Astrocyte (in vitro differentiated cells and primary cell): ENCODE data around the gene TFF2. TPM values are rescaled to one million over a fixed set of nuclear protein-coding genes. Genes with fewer than 3 reads are reported as not detected.

Experiments used
- DNase-seq: peaks from one replicate; pipeline ENCODE4 v3.0.0-alpha.2; 2010; ENCODE audit warnings: low read depth
- FAIRE-seq: peaks from 2 replicates; lab custom pipeline; 2011; peaks lifted over from hg19 to GRCh38; lab: Jason Lieb, UNC
- H2AFZ ChIP-seq: 2 replicates; pipeline ENCODE4 v1.6.0; 2012; ENCODE audit warnings: low read depth, low read length, inconsistent platforms
- H3K27ac ChIP-seq: 2 replicates; pipeline ENCODE4 v1.5.1; 2011; ENCODE audit warnings: low read depth, low read length, inconsistent platforms
- H3K27me3 ChIP-seq: 2 replicates; pipeline ENCODE4 v1.6.0; 2011; ENCODE audit warnings: low read length, inconsistent platforms; ENCODE audit not compliant: insufficient read depth
- H3K36me3 ChIP-seq: 2 replicates; pipeline ENCODE4 v1.5.1; 2011; ENCODE audit warnings: low read length, inconsistent platforms; ENCODE audit not compliant: insufficient read depth
- H3K4me1 ChIP-seq: 2 replicates; pipeline ENCODE4 v1.5.1; 2011; ENCODE audit warnings: low read length, inconsistent platforms; ENCODE audit not compliant: insufficient read depth
- H3K4me2 ChIP-seq: 2 replicates; pipeline ENCODE4 v1.6.0; 2012; ENCODE audit warnings: low read length, inconsistent platforms
- H3K4me3 ChIP-seq: 2 replicates; pipeline ENCODE4 v1.5.1; 2011; ENCODE audit warnings: low read depth, mild to moderate bottlenecking, low read length, inconsistent platforms; ENCODE audit not compliant: insufficient read depth
- H3K79me2 ChIP-seq: 2 replicates; pipeline ENCODE4 v1.6.0; 2012; ENCODE audit warnings: mild to moderate bottlenecking, low read length, inconsistent platforms; ENCODE audit not compliant: insufficient read depth
- H3K9ac ChIP-seq: 2 replicates; pipeline ENCODE4 v1.6.0; 2012; ENCODE audit warnings: mild to moderate bottlenecking, low read length, inconsistent platforms
- H3K9me3 ChIP-seq: 2 replicates; pipeline ENCODE4 v1.5.1; 2012; ENCODE audit warnings: low read depth, mild to moderate bottlenecking, low read length, inconsistent platforms; ENCODE audit not compliant: insufficient read depth
- H4K20me1 ChIP-seq: 2 replicates; pipeline ENCODE4 v1.6.0; 2012; ENCODE audit warnings: low read length, inconsistent platforms; ENCODE audit not compliant: insufficient read depth
- H3K27ac Mint-ChIP-seq: one replicate; pipeline ENCODE4 v1.8.0; 2021; ENCODE audit warnings: mild to moderate bottlenecking, mixed read lengths; ENCODE audit not compliant: unreplicated experiment
- H3K27me3 Mint-ChIP-seq: one replicate; pipeline ENCODE4 v1.8.0; 2021; ENCODE audit warnings: low read depth, mixed read lengths; ENCODE audit not compliant: unreplicated experiment
- H3K36me3 Mint-ChIP-seq: one replicate; pipeline ENCODE4 v1.8.0; 2021; ENCODE audit warnings: low read depth, mixed read lengths; ENCODE audit not compliant: unreplicated experiment
- H3K4me1 Mint-ChIP-seq: one replicate; pipeline ENCODE4 v1.8.0; 2021; ENCODE audit warnings: low read depth, mixed read lengths; ENCODE audit not compliant: unreplicated experiment
- H3K4me3 Mint-ChIP-seq: one replicate; pipeline ENCODE4 v1.8.0; 2021; ENCODE audit warnings: mild to moderate bottlenecking, moderate library complexity, mixed read lengths; ENCODE audit not compliant: unreplicated experiment
- H3K9me3 Mint-ChIP-seq: one replicate; pipeline ENCODE4 v1.8.0; 2021; ENCODE audit warnings: mild to moderate bottlenecking, mixed read lengths; ENCODE audit not compliant: unreplicated experiment
- EZH2 ChIP-seq: IDR thresholded peaks from 2 replicates; pipeline ENCODE4 v1.6.1; 2012; ENCODE audit warnings: mild to moderate bottlenecking, low read length, inconsistent platforms; ENCODE audit not compliant: insufficient read depth
- total RNA-seq: library from RNA; stranded (reverse); gene quantifications from 2 replicates; pipeline ENCODE4 v1.2.1, GENCODE V29; 2021
- TF ChIP-seq, protein P1 (sequence below): IDR thresholded peaks from 2 replicates; pipeline ENCODE4 v1.5.1; 2011; ENCODE audit warnings: low read depth, mild to moderate bottlenecking, inconsistent platforms, low read length, moderate library complexity; ENCODE audit not compliant: insufficient read depth

Gene TFF2
- total RNA-seq, 1 donor from 2014 or later = not detected

DNA sequence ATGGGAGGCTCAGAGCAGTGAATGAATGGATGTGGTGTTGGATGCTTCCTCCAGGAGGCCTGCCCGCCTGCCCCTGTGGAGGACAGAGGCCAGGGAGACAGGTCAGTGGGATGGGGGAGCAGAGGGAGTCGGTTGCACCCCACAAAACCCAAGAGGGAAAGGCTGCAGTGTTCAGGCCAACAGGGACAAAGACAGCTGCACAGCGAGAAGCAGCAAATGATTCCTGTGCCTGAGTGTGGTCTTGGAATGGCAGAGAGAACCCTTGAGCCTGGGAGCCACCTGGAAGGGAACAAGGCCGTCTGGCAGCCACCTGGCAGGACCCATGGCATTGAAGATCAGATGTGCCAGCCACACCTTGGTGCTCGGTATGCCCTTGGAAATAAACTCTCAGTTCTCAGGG lies 43.7 kb downstream of the TFF2 start:
- no peaks in the 10 kb centered on the region for H3K4me1 ChIP-seq
- H3K27ac ChIP-seq = no peak overlapping the region
- Mint-ChIP-seq H3K27me3 (peaks cover 57% of the 10 kb centered on the region), H3K36me3 (no peaks in the 10 kb centered on the region), H3K27ac (no peak overlapping the region), H3K4me1 (peaks cover 3% of the 10 kb centered on the region), H3K9me3 (no peaks in the 10 kb centered on the region), H3K4me3 (no peak overlapping the region)
- FAIRE-seq (no peak), DNase-seq (no peak)
- no peak overlapping the region for H2AFZ ChIP-seq
- no peaks in the 10 kb centered on the region for H3K79me2 ChIP-seq
- H3K27me3 ChIP-seq = peaks cover 10% of the 10 kb centered on the region
- H3K4me3 ChIP-seq = no peak overlapping the region
- H4K20me1 ChIP-seq = no peaks in the 10 kb centered on the region
- no peaks in the 10 kb centered on the region for H3K36me3 ChIP-seq
- no peak for TF ChIP-seq EZH2
- TF ChIP-seq, protein P1, sequence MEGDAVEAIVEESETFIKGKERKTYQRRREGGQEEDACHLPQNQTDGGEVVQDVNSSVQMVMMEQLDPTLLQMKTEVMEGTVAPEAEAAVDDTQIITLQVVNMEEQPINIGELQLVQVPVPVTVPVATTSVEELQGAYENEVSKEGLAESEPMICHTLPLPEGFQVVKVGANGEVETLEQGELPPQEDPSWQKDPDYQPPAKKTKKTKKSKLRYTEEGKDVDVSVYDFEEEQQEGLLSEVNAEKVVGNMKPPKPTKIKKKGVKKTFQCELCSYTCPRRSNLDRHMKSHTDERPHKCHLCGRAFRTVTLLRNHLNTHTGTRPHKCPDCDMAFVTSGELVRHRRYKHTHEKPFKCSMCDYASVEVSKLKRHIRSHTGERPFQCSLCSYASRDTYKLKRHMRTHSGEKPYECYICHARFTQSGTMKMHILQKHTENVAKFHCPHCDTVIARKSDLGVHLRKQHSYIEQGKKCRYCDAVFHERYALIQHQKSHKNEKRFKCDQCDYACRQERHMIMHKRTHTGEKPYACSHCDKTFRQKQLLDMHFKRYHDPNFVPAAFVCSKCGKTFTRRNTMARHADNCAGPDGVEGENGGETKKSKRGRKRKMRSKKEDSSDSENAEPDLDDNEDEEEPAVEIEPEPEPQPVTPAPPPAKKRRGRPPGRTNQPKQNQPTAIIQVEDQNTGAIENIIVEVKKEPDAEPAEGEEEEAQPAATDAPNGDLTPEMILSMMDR = no peak
- no peak overlapping the region for H3K4me2 ChIP-seq
- H3K9me3 ChIP-seq = no peaks in the 10 kb centered on the region
- no peak overlapping the region for H3K9ac ChIP-seq

DNA sequence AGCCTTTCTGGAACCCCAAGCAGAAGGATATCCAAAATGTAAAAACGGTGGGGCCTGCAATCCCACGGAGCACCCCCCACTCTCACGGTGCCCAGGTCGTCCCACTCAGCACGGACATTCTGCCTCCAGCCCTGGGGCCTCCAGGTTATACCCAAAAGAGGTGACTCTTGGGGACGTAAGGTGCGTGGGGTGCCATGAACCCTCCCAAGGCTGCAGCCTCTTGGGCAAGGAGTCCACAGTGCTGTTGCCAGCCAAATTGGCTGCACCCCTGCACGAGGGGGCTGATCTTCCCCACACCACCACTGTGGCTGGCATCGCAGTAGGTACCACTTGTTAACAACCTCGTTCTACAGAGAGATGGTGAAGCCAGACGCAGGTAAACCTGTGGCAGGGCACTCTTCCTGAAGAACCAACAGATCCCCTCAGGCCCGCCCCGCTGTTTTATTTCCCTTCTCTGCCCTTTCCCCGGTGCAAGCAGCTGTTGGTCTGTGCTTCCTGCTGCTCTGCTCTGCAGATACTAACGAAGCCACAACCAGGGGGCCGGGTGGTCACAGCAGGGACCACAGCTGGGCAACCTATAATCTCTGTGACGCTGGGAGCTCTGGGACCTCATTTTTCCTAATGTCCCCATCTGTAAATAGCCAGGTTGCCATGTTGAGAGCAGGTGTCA lies 44.3 kb downstream of the TFF2 start:
- Histone ChIP-seq H3K27me3 (peaks cover 10% of the 10 kb centered on the region), H4K20me1 (no peaks in the 10 kb centered on the region), H2AFZ (no peak overlapping the region), H3K36me3 (no peaks in the 10 kb centered on the region), H3K27ac (no peak overlapping the region), H3K4me3 (no peak overlapping the region), H3K79me2 (no peaks in the 10 kb centered on the region), H3K9ac (no peak overlapping the region), H3K9me3 (no peaks in the 10 kb centered on the region), H3K4me1 (no peaks in the 10 kb centered on the region), H3K4me2 (no peak overlapping the region)
- Mint-ChIP-seq H3K4me1 (peaks cover 3% of the 10 kb centered on the region), H3K9me3 (no peaks in the 10 kb centered on the region), H3K36me3 (no peaks in the 10 kb centered on the region), H3K27ac (no peak overlapping the region), H3K27me3 (peaks cover 51% of the 10 kb centered on the region), H3K4me3 (no peak overlapping the region)
- DNase-seq (no peak), FAIRE-seq (no peak)
- TF ChIP-seq, protein P1 = no peak
- TF ChIP-seq EZH2 = no peak

DNA sequence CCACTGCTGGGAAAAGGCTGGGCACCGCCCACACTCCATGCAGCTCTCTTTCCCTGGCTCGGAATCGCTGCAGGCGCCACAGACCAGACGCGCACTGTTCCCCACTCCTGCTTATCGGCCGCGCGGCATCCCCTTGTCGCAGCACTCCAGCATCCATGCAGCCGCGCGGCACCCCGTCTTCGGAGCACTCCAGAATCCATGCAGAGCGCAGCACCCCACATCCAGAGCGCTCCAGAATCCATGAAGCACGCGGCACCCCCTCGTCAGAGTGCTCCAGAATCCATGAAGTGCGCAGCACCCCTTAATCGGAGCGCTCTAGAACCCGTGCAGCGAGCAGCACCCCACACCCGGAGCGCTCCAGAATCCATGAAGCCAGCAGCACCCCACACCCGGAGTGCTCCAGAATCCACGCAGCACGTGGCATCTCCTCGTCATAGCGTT lies 45.1 kb downstream of the TFF2 start:
- H3K4me3 ChIP-seq = no peak overlapping the region
- no peak overlapping the region for H3K27ac ChIP-seq
- Mint-ChIP-seq H3K27me3 (peaks cover 51% of the 10 kb centered on the region), H3K27ac (no peak overlapping the region), H3K4me3 (no peak overlapping the region), H3K9me3 (no peaks in the 10 kb centered on the region), H3K36me3 (no peaks in the 10 kb centered on the region), H3K4me1 (peaks cover 3% of the 10 kb centered on the region)
- H3K27me3 ChIP-seq = peaks cover 10% of the 10 kb centered on the region
- no peak overlapping the region for H2AFZ ChIP-seq
- no peak overlapping the region for H3K4me2 ChIP-seq
- no peaks in the 10 kb centered on the region for H3K36me3 ChIP-seq
- no peak for FAIRE-seq
- no peaks in the 10 kb centered on the region for H3K9me3 ChIP-seq
- no peak overlapping the region for H3K9ac ChIP-seq
- no peaks in the 10 kb centered on the region for H4K20me1 ChIP-seq
- no peaks in the 10 kb centered on the region for H3K79me2 ChIP-seq
- no peak for DNase-seq
- TF ChIP-seq EZH2 = no peak
- TF ChIP-seq, protein P1 = no peak
- no peaks in the 10 kb centered on the region for H3K4me1 ChIP-seq
